Dedifferentiated amniotic fluid mesenchymal stem cell (primary cell): ENCODE results near the gene JAG1.

Experiments used
- DNase-seq: peaks from one replicate; pipeline ENCODE4 v3.0.0-alpha.2; 2016; ENCODE audit errors: extremely low spot score

Gene JAG1

DNA sequence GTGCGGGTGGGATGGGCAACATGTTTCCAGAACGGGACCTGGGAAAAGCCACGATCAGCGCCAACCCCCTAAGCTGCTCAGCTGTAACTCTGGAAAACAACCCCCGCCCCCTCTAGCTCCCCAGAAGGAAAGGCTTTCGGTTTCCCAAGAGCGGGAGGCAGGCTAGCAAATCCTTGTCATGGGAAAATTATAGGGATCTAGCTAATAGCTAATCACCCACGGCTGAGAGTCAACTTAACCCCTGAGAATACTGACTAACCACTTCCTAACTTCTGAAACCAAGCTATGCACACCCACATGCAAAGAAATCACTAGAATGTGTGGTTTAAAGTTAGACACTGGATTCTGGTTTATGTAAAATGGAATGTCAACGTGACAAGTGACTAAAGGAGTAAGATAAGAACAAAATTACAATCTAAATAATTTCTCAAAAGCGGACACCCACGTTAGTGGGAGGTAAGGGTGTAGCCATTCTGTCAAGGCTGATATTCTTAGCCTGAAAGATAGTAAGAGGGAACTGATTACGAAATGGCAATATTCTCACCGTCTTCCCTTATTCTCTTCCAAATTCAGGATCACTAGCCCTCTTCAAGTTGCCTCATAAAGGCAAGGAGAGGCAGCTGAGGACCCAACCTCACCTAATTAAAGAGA is 20.1 kb downstream of the JAG1 start:
- DNase-seq = no peak

DNA sequence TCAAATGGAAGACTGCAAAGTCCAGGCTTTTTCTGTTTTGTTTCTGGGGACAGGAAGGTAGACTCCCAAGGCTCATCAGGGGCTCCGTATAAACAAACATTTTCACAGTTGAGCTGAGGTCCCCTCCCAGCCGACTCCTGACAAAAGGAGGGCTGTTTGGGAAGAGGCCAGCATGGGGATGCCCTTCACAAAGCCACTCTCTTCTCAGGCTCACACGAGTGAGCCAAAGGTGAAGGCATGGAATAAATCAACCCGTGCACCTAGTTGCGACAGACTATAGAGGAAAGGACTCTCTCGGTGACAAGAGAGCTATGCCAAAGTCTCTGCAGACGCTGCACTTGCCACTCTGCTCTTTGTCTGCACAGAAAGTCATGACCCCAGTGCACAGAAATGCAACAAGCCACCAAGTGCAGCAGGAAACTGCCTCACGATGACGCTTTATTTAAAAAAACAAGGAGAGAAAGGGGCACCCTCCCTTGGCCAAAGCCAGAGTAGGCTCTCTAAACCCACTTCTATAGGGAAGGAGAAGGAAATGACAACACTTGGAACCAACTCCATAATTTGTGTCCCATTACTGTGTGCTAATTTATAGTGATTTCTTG is 21.0 kb downstream of the JAG1 start:
- DNase-seq = no peak

DNA sequence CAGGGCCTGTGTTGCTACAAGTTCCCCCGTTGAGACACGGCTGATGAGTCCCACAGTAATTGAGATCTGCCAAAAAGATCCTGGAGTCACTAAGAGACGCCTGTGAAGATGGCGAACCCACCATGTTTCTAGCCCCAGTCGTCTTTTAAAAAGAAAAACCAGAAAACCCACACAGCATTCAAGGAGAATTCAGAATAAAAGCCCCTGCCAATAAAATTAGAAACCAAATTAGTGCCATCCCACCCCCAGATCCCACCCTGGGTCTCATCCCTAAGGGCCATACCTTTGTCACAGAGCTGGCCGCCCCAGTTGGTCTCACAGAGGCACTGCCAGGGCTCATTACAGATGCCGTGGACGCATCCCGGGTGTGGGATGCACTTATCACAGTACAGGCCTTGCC is 21.6 kb downstream of the JAG1 start:
- DNase-seq = no peak

DNA sequence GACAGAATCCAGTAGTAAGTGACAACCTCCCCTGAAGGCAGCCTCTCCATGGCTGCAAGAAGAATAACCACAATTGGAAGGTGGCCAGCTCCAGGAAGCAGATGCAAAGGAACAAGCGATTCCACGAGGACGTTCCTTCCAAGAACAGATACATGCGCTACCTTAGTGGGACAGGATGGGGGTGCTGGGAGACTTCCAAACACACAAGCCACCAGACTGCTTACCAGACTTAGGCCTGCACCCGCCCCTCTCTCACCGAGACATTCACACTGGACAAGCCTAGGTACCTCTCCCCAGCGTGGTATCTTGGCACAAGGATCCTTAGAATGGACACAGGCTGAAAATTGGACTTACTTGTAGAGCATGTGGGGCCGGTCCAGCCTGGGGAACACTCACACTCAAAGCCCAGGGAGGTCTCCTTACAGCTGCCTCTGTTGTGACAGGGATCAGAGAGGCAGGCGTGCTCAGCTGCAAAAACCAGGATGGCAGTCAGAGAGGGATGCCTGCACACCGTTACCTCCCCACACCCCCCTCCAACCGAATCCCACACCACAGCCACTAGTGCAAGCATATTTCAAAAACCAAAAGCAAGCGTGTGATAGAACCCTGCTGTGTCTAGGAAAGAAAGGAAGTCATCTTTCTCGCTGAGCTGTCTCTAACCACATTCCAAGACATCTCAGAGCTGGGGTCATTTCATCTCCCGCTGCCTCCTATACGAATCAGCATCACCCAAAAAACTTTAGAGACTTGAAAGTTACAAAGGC is 22.4 kb downstream of the JAG1 start:
- no peak for DNase-seq

DNA sequence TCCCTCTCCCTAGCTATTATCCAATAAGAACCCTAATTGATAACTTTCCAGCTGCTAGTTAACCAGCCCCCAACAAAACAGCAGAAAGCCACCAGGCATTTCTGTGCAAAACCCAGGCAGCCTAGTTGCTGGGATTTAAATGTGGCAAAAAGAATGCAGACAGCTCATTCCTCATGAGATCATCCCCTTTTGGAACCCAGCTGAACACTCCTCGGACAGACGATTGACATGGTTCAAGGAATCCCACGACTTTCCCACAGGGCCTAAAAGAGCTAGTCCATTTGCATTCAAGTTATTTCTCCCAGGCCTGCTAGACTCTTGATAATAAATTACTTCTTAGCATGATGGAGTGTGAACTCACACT is 24.0 kb downstream of the JAG1 start:
- peak; percentile 68 for DNase-seq

DNA sequence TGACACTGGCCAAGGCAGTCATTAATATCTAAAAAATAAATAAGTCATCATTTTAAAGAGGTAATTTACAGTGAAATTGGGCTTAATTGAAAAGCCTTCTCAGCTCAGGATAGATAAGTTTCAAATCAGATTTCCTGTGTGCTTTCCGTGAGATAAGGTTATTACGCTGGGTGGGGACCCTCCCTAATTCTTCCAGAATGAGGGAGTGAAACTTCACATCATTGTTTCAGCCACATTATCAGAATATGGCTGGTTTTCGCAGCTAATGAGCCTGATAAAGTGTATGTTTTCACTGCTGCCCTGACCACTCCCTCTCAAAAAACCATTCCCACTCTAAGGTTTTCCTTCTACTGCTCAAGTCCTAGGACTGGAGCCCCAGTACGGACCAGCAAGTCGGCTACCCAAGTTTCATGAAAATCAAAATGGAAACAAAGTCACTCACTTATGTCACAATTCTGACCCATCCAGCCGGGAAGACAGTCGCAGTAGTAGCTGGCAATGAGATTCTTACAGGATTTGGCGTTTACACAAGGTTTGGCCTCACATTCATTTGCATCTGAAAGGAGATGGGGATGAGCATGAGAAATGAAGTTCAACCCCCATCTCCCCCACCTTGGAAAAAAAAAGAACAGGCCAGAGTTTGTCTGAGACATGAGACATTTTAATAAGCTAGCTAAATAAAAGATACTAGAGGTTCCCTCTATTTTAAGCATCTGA is 24.6 kb downstream of the JAG1 start:
- DNase-seq = no peak

DNA sequence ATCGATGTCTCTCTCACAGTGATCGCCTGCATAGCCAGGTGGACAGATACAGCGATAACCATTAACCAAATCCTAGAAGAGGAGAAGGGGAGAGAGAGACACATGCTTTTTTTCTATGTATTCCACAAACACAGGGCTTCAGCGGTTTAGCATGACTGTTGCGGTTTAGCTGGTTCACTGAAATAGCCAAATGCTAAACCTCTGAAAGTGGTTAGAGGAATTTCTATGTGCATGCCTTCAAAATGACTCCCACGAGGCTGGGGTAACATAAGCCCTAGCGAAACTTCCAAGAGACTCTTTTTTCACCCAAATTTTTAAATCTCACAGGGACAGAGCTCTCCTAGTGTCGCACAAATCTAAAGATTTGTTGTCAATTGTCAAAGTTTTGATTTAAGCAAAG is 25.1 kb downstream of the JAG1 start:
- peak; percentile 97 for DNase-seq

DNA sequence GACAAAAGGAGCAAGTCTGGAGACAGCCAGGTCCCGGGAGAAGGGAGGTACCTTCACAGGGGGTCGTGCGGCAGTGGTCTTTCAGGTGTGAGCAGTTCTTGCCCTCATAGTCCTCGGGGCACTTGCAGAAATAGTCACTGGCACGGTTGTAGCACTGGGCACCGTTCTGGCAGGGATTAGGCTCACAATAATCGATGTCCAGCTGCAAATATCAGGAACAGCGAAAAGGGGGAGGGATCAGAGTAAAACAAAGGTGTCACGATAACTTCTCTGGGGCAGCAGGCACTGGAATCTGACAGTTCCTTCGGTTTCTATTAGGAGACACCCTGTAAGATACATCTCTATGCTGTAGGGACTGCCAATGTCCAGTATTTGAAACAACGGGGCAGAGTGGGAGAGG is 25.9 kb downstream of the JAG1 start:
- no peak for DNase-seq

DNA sequence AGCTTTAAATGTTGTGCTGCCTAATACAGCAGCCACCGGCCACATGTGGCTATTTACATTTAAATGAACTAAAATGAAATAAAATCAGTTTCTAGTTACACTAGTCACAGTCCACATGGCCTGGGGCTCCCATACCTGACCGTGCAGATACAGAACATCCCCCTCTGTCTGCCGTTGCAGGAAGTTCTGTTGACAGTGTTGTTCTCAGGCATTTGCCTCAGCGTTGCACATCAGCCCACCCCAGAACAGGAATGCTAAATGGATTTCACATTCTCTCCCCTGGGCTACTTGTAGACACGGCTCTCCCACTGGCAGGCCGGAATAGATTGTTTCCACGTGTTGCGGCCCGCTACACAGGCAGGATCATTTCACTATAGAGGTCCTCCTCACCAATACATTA is 26.3 kb downstream of the JAG1 start:
- DNase-seq = no peak

DNA sequence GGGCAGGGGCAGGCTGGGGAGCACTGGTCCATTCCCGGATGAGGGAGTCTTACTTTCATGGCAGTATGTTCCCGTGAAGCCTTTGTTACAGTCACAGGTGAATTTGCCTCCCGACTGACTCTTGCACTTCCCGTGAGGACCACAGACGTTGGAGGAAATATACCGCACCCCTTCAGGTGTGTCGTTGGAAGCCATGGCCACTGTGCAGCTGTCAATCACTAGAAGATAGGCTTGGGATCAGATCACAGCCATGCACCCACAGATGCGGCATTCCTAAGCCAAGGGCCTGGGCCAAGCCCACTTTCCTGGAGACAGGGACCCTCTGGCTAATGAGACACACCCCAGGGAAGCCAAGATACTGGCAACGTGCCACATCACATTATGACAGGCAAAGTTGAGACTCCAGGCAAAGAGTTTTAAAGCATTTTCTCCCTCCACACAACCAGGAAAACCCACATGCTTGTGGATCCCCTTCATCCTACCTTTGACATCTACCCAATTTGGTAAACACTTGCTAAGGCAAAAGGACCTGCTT is 26.8 kb downstream of the JAG1 start:
- no peak for DNase-seq

DNA sequence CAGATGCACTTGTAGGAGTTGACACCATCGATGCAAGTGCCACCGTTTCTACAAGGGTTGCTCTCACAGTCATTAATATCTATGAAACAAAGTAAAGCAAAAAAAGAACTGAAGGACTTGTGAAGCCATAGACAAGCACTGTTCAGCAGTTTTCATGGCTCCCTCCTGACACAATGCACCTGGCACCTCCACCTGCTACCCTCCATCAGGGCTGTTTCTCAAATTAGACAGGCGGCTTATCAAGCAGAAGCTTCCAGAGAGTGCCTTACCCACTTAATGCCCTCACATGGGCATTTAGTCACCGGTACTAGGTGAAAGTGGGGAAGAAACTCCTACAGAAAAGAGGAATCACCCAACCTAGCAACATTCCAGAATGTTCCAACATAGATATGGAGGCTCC is 27.8 kb downstream of the JAG1 start:
- no peak for DNase-seq

DNA sequence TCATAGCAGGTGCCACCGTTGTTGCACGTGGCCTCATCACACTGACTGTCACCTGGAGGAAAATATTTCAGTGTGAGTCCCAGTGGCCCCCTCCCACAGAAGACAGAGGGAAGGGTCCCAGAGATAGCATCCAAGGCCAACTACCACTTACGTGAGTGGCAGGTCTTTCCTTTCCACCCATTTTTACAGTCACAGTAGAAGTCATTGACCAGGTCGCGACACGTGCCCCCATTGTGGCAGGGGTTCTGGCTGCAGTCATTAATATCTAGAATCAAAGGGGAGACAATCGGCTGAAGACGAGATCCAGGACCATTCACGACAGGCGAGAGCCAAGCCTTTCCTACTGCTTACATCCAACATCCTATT is 28.6 kb downstream of the JAG1 start:
- no peak for DNase-seq

DNA sequence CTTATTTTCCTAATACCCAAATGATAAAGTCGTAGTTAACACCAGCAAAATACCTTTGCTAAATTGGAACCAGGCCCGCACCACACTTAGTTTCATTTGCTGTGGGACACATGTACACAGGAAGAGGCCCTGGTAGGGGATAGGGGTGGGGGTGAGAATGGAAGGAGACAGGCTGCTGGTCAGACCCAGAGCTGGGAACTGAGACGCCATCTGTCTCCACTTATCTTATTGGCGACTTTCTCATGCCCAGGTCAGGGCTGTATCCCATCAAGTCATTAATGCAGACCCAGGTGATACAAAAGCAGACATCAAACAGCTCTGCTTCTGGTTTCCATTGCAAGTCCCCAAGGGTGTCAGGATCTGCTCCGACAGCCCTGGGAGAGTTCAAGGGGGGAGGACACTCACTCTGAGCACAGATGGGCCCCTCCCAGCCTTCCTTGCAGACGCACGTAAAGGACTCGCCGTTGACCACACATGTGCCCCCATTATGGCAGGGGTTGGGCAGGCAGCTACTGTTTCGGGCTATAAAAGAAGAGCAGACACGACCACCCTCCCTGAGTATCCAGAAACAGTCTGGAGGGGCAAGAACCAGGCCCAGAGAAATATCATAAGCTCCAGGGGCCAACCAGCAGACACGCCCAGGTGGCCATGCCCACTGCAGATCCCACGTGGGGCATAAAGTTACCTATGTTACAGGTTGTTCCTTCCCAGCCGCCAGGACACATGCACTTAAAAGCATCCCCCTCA is 29.2 kb downstream of the JAG1 start:
- DNase-seq = no peak

DNA sequence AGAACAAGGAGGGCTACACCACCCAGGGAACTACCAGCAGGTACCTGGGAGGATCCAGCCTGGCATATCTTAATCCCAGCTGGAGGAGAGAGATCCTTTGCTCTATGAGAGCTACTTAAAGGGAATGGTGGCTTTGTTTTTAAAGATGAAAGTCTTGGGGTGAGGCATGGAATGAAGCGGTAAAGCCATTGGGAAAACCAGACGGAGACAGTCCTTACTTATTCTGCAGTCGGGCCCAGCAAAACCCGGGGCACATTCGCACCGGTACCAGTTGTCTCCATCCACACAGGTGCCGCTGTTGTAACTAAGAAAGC is 30.3 kb downstream of the JAG1 start:
- no peak for DNase-seq

DNA sequence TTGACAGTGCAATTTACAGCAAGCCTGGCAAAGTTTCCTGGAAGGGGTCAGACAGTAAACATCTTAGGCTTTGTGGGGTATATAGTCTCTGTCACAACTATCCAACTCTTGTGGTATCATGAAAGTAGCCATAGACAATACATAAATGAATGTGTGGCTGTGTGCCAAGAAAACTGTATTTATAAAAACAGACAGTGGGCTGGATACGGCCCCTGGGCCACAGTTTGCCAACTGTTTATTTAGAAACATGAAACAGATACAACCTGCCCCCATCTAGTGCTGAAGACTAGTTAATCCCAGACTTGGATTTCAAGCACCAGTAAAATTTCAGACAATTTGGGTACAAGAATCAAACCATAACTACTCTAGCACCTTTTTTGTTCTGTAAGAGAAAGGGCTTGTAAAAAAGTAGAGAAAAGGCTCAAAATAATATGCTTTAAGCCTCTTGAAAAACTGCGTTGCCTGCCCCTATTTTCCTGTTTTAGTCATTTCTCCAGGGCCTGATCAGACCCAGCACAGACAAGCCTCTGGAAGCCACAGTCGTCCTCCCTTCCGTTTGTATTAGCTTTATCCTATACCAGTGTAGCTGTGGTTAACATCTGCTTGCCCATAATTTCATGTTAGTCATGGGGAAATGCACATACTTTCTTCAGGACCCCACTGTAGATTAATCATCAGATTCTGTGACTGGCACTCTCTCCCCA is 30.8 kb downstream of the JAG1 start:
- DNase-seq = no peak

DNA sequence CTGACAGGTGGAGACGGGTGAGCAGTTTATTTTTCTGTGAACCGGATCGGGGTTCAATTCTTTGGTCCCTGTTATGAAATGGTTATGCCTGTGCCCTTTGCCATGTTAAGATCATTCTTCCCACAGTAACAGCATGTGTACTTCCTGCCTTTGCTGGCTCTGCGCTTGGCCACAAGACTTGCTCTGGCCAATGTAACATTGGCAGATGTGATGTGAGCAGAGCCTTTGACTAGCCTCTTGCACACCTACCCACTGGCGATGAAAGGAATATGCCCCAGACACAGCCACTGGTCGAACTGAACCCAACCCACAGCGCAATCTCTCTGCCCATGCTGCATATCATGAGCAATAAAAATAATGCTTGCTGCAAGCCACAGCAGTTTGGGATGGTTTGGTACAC is 31.9 kb downstream of the JAG1 start:
- DNase-seq = no peak

DNA sequence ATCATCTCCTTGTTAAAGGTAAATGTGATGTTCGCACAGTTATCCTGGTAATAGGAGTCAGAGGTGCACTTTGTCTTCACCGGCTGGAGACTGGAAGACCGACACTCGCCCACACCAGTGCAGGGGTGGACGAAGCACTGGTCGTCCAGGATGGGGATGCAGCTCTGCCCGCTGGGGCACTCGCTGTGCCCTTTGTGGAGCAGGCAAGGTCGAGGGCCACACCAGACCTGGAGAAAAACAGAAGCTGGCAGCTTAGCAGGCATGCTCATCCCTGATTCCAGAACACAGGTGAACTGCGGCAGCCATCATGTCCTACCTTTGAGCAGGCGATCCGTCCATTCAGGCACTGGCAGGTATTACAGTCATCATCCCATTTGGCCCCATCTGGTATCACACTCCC is 32.3 kb downstream of the JAG1 start:
- no peak for DNase-seq

DNA sequence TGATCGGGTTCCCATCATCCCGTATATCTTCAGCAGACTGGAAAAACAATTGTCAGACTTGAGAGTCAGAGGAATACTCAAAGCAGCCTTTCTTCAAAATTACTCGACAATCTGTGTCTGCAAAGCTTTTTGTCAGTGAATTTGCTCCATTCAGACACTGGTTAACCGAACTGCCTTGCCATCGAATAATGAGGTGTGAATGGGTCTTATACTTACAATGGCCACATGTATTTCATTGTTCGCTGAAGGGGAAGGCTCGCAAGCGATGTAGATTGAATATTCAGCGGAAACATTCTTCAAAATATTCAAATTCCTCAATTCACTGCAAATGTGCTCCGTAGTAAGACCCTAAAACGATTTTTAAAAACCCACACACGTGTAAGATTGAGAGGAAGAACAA is 32.9 kb downstream of the JAG1 start:
- DNase-seq = no peak

DNA sequence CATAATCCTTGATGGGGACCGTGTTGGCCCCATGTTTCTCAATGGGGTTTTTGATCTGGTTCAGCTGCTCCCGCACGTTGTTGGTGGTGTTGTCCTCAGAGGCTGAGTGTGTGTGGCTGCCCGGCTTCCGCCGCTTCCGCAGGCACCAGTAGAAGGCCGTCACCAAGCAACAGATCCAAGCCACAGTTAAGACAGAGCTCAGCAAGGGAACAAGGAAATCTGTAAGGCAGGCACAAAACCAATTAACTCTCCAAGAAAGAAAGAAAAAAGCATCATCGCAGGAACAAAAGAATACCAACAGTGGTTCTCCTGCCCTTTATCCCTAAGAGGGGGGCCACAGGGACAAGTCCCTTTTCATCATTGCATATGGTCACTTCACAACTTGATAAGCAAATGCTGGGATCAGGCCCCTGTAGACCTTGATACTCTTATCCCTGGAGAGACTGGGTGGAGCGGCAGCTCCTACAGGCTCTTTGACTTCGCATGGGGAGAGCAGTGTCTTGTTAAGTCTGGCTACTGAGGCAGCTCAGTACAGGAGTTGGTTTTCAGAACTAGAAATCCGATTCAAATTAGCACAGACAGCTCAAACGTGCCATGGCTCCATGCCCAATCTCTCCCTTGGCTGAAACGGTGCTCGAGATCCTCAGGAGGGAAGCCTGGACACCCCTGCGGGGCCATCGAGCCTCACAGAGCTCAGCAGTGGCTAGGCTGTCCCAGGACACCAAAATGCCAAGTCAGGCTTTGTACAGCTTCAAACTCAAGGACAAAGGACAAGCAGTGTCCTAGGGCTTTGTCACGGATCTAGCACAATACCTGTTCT is 33.9 kb downstream of the JAG1 start:
- no peak for DNase-seq

DNA sequence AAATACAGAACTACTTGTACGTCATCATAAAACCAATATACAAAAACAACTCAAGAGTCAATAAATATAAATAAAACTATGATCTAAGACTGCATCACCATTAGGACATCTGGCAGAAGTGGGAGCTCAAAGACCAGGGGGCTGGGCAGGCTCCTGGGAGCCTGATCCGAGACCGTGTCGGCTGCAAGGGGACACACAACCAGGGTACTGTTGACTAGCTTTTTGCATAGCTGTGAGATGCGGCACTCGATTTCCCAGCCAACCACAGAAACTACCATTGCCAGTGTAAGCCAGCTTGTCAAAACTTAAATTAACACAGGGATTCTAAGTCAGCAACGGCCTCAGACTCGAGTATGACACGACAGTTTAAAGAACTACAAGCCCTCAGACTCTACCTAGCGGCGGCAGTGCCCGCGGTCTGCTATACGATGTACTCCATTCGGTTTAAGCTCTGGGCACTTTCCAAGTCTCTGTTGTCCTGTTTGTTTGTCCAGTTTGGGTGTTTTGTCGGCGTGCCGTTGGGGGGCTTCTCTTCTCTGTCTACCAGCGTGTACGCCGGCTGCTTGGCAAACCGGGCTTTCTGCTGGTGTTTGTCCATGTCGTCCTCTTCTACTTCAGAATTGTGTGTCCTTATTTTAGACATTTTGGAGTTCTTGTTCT is 34.6 kb downstream of the JAG1 start:
- DNase-seq = no peak
